ENCODE results near the gene EFCAB9.

EFCAB9 gene

DNA sequence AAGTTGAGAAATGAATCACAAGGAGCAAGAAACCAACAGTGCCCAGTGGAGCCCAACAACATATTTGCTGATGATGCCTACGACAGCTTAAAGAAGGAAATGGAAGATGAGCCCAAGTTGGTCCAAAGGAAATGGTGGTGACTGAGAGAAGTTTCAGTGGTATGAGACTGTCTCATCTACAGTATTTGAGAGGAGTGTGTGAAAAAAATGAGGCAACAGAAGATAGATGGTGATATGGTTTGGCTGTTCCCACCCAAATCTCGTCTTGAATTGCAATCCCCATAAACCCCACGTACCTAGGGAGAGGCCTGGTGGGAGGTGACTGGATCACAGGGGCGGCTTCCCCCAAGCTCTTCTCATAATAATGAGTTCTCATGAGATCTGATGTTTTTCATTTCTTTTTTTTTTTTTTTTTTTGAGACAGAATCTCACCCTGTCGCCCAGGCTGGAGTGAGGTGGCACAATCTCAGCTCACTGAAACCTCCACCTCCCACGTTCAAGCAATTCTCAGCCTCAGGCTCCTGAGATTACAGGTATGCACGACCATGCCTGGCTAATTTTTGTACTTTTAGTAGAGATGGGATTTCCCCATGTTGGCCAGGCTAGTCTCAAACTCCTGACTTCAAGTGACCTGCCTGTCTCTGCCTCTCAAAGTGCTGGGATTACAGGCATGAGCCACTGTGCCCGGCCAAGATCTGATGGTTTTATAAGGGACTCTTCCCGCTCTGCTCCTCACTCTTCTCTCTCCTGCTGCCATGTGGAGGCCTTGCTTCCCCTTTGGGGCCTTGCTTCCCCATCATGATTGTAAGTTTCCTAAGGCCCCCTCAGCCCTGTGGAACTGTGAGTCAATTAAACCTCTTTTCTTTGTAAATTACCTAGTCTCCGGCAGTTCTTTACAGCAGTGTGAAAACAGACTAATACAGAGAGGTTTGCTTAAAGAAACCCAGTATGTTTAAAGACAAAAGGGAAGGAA, 30.2 kb downstream of the EFCAB9 start:
- H3K4me3 ChIP-seq (ENCODE audit: low read length) = no peak overlapping the region; the same call in 1 of the 2 replicates

DNA sequence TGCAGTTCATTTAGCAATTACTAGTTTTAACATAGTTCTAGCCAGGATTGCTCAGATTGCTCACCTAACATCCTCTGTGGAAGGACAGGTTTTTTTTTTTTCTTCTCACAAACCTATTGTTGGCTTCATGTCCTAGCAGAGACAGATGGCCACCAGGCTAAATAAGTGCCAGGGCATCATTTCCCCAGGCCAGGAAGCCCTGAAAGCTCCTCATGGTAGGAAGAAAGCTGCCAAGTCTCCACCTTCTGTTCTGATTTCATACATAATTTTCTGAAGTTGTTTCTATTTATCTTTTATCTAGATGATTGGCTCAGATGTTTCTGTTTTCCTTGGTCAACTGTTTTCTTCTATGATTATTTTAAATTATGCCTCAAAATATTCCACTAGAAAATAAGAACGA, 31.0 kb downstream of the EFCAB9 start:
- no peak overlapping the region for H3K4me3 ChIP-seq (ENCODE audit: low read length)
- no peak for TF ChIP-seq ZNF274 (IDR thresholded peaks at IDR 0.05; ENCODE audit: low read depth, low read length)

More for the DNA sequence above, 30.2 kb downstream of the EFCAB9 start:
- TF ChIP-seq ZNF274 (IDR thresholded peaks at IDR 0.05; ENCODE audit: low read depth, low read length) = no peak

DNA sequence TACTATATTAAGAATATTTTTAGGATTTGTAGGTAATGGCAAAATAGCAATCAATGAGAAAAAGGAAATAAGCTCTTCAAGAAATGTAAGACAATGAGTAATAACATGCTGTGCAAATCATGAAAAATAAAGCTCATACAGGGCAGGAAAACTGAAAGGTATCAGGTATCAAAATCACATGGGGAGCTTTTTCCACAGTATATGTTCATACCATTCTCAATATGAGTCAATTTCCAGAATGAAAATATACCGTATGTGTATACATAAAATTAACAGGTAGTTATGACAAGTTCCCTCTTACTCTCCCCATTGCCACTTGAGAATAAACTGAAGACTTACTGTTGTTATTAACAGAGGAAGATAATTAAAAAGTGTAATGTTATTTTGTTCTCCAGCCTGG, 35.9 kb downstream of the EFCAB9 start:
- no peak for TF ChIP-seq ZNF274 (IDR thresholded peaks at IDR 0.05; ENCODE audit: low read depth, low read length)
- H3K4me3 ChIP-seq (ENCODE audit: low read length) = no peak overlapping the region

DNA sequence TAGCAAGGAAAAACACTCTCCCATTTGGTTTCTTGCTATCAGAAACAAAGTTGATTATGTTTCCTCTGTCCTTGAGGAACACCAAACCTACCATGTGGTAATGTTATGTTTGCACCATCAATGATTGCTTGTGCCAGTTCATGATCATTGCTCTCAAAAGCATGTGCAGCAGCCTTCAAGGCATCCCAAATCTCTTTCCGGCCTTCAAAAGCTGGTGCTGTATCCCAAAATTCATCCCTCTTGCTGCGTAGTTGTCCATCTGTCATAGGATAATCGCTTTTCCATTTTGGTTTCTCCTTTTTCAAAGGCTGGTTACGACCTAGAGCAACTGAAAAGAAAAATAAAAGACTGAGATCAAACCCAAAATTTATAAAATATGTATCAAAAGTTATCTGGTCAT, 40.1 kb downstream of the EFCAB9 start:
- H3K4me3 ChIP-seq (ENCODE audit: low read length) = no peak overlapping the region
- TF ChIP-seq ZNF274 (IDR thresholded peaks at IDR 0.05; ENCODE audit: low read depth, low read length) = no peak

DNA sequence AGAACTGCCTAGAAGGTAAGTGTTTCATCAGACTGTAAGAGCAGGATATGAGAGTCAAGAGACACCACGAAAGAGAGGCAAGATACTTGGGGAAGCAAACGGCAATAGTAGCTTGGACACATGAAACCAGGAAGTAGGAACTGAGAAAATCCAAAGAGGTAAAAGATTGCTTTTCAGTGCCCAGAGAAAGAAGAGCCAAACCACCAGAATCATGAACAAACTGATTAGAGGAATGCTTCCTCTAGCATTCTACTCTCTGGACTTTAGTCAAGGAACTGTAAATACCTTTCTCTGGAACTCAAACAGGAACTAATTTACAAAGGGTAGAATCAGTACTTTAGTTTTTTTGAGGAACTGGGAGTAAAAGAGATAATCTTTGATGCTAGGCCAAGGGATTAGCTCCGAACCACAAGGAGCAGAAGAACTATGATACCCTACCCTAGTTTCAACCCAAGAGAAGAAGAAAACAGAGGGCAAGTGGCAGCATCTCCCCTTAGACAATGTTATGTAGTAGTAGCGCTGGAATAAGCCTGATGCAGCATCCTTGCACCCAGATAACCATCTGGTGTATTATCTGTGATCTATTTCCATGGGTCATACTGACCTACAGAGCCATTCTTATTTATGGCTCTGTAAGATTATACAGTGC, 41.3 kb downstream of the EFCAB9 start:
- no peak for TF ChIP-seq ZNF274 (IDR thresholded peaks at IDR 0.05; ENCODE audit: low read depth, low read length)
- H3K4me3 ChIP-seq (ENCODE audit: low read length) = no peak overlapping the region

DNA sequence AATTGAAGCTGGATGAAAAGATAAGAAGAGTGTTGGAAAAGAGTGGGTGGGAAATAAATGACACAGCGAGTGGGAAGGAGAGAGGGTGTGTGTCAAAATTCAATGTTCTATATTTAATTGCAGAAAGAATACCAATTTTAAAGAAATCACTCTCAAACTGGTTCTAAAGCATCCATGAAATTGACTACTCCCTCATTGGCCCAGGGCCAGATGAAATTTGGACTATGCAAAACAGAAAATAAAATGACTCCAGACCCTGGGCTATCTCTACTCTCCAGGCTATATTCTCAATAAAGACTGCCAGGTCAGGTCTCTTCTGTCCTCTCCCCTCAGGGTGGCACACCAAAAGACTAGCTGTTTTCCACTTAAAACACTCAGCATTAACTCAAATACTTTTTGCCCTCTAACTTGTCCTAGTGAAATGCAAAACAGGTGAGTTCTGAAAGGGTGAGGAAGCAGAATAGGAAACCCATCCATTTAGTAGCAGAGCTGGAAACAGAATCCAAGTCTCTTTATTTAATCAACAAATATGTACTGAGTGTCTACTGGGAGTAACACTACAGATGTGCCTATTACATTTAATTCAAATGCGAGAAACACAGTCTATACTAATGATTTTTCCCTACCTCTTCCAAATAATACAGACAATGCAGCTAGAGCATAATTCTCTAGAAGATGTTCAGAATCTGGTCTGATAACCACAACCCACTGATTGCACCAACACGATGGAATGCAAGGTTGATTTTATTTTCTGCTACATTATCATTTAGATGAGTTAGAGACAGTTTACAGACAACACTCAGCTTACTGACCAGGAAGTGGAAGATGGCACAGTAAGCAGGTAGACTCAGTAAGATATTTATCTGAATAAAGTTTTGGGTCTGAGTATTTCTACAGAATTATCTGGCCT, 42.1 kb downstream of the EFCAB9 start:
- TF ChIP-seq ZNF274 (IDR thresholded peaks at IDR 0.05; ENCODE audit: low read depth, low read length) = no peak
- no peak overlapping the region for H3K4me3 ChIP-seq (ENCODE audit: low read length)

DNA sequence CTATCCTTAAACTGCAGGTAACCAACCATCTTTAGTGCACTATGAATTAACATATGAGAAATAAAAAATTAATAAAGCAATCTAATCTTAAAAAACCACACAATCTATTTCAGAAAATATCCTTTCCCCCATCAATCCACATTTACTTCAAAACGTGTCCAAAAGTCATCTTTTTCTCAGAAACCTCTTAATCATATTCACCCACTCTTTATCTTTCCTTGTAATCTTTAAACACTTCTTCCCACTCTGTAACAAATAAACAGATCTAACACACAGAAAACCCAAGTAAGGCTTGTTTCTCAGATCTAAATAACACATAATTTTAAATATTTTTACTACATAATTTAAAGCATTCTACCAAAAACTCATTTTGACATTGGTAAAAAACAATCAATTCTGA, 44.4 kb downstream of the EFCAB9 start:
- no peak for TF ChIP-seq ZNF274 (IDR thresholded peaks at IDR 0.05; ENCODE audit: low read depth, low read length)
- no peak overlapping the region for H3K4me3 ChIP-seq (ENCODE audit: low read length)

DNA sequence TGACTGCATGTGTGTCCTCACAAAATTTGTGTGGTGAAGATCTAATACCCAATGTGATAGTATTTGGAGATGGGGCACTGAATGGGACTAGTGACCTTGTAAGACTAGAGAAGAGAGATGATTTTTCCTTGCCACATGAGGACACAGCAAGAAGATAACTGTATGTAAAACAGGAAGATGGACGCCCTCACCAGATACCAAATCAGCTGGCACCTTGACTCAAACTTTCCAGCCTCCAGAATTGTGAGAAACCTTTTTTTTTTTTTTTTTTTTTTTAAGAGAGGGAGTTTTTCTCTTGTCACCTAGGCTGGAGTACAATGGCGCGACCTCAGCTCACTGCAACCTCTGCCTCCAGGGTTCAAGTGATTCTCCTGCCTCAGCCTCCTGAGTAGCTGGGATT, 49.3 kb downstream of the EFCAB9 start:
- no peak overlapping the region for H3K4me3 ChIP-seq (ENCODE audit: low read length)
- TF ChIP-seq ZNF274 (IDR thresholded peaks at IDR 0.05; ENCODE audit: low read depth, low read length) = no peak

DNA sequence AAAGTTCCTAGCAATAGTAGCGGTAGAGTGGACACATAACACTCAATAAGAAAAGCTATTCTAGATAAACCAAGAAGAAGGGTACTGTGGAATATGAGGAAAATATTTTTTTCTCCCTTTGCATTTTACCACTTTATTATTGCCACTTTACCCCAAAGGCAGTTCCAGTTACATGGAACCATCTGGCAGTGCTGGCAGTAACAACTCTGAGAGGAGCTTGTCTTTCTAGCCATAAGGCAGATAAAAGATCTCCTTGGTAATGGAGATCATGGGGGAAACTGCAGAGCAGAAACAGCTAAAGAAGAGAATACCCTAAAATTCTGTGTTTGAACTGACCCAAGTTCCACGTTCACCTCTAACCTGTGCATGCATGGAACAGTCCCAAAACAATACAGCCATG, 51.1 kb downstream of the EFCAB9 start:
- H3K4me3 ChIP-seq (ENCODE audit: low read length) = no peak overlapping the region
- no peak for TF ChIP-seq ZNF274 (IDR thresholded peaks at IDR 0.05; ENCODE audit: low read depth, low read length)

DNA sequence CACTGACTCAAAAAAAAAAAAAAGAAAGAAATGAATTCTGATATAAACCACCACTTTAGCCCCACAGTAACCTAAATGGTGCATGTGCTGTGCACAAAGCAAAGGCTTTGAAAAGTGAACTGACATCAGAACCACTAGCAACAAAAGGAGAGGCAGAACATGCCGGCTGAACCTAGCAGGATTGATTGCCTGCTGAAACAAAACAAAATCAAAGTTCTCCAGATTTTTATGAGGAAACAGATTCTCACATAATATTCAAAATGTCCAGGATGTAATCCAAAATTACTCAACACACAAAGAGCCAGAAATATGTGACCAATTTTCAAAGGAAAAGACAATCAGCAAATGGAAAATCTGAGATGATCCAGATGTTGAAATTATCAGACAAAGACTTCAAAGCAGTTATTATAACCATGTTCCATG, 51.7 kb downstream of the EFCAB9 start:
- TF ChIP-seq ZNF274 (IDR thresholded peaks at IDR 0.05; ENCODE audit: low read depth, low read length) = no peak
- no peak overlapping the region for H3K4me3 ChIP-seq (ENCODE audit: low read length)

DNA sequence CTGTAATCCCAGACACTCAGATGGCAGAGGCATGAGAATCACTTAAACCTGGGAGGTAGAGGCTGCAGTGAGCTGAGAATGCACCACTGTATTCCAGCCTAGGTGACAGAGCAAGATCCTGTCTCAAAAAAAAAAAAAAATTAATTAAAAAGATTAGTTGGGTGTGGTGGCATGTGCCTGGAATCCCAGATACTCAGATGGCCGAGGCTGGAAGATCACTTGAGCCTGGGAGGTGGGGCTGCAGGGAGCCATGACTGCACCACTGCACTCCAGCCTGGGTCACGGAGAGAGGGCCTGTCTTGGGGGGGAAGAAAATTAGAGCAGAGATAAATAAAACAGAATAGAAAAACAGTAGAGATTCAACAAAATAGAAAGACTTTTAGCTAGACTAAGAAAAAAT, 54.7 kb downstream of the EFCAB9 start:
- H3K4me3 ChIP-seq (ENCODE audit: low read length) = no peak overlapping the region
- TF ChIP-seq ZNF274 (IDR thresholded peaks at IDR 0.05; ENCODE audit: low read depth, low read length) = no peak

DNA sequence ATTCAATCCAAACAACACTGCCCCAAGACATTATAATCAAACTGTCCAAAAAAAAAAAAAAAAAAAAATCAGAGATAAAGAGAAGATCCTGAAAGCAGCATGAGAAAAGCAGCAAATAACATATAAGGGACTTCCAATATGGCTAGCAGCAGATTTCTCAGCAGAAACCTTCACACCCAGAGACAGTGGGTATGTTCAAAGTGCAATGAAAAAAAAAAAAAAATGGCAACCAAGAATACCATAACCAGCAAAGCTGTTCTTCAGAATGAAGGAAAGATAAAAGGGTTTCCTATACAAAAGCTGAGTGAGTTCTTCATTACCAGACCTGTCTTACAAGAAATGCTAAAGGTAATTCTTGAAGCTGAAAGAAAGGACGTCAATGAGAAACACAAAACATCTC, 57.4 kb downstream of the EFCAB9 start:
- TF ChIP-seq ZNF274 (IDR thresholded peaks at IDR 0.05; ENCODE audit: low read depth, low read length) = no peak
- H3K4me3 ChIP-seq (ENCODE audit: low read length) = no peak overlapping the region

DNA sequence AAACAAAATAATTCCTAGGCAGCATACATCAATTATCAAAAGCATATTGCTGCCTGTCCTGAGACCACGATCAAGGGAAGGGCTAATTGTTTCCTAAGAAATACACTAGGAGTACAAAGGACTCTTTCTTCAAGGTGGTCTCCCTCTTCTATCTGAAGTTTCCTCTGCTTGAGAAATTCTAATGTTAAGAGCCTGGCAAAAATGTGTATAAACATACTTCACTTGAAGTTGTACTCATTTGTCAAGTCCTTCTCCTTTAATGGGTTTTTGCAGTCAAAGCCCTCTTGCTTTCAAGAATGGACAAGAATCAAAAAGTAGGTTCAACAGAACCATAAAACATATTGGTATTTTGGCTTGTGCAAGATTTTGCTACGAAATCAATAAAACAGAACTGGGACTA, 58.5 kb downstream of the EFCAB9 start:
- TF ChIP-seq ZNF274 (IDR thresholded peaks at IDR 0.05; ENCODE audit: low read depth, low read length) = no peak
- H3K4me3 ChIP-seq (ENCODE audit: low read length) = no peak overlapping the region

All from GM08714 (cell line).